Heart left ventricle (tissue), 16 donors: ENCODE measurements around the gene PLEKHO2. TPM values are rescaled to one million over a fixed set of nuclear protein-coding genes. Genes with fewer than 3 reads are reported as not detected.

Experiments
- ATAC-seq, 4 donors: fragments of 200-7000 bp; cut with Tn5 transposase; one replicate each; pipeline ENCODE4 v1.9.1; 2020 to 2022; ENCODE audit warnings: moderate library complexity in 4 of 4, mild to moderate bottlenecking in 3 of 4, moderate number of reproducible peaks in 1 of 4
- DNase-seq, 5 donors: peaks; one replicate each; pipeline ENCODE4 v3.0.0-alpha.2; 2020
- H3K27ac ChIP-seq, 12 donors: fragments of 200-600 bp; sonication (generic) in 4 of 12; one replicate each; pipeline versions ENCODE4 v1.5.0 to v1.8.0; 2016 to 2022; ENCODE audit warnings: mild to moderate bottlenecking in 2 of 12
- H3K27me3 ChIP-seq, 9 donors: fragments of 200-600 bp; sonication (generic) in 2 of 9; one replicate each; pipeline versions ENCODE4 v1.5.1 to v1.8.0; 2016 to 2022; ENCODE audit warnings: mild to moderate bottlenecking in 3 of 9
- H3K36me3 ChIP-seq, 9 donors: fragments of 200-600 bp; sonication (generic) in 2 of 9; one replicate each; pipeline versions ENCODE4 v1.5.0 to v1.8.0; 2018 to 2022; ENCODE audit warnings: mild to moderate bottlenecking in 2 of 9
- H3K4me1 ChIP-seq, 12 donors: fragments of 200-600 bp; sonication (generic) in 4 of 12; one replicate each; pipeline versions ENCODE4 v1.5.0 to v1.8.0; 2016 to 2022; ENCODE audit warnings: mild to moderate bottlenecking in 3 of 12
- H3K4me3 ChIP-seq, 12 donors: fragments of 200-600 bp; sonication (generic) in 4 of 12; one replicate each; pipeline versions ENCODE4 v1.5.0 to v1.8.0; 2017 to 2022; ENCODE audit warnings: mild to moderate bottlenecking in 9 of 12, moderate library complexity in 4 of 12
- H3K9me3 ChIP-seq, 12 donors: fragments of 200-600 bp; sonication (generic) in 4 of 12; one replicate each; pipeline versions ENCODE4 v1.5.0 to v1.8.0; 2016 to 2022; ENCODE audit warnings: mild to moderate bottlenecking in 1 of 12
- CTCF ChIP-seq, 12 donors: fragments of 200-600 bp; sonication (generic) in 4 of 12; IDR thresholded peaks; one replicate each; pipeline versions ENCODE4 v1.5.0 to v1.8.0; 2018 to 2022; ENCODE audit warnings: antibody characterized with exemption in 12 of 12, mild to moderate bottlenecking in 5 of 12
- POLR2A ChIP-seq, 2 donors: fragments of 450-650 bp; IDR thresholded peaks; one replicate each; pipeline ENCODE4 v1.6.1; 2017; ENCODE audit warnings: antibody characterized with exemption in 2 of 2, mild to moderate bottlenecking in 2 of 2, moderate library complexity in 2 of 2
- WGBS, 4 donors: extraction: QIAGEN DNeasy Blood & Tissue Kit in 2 of 4; methylation state at CpG; one replicate each; pipeline versions ENCODE4 v1.1.5 to v1.1.7; 2013 to 2018; 5-methylcytosine and 5-hydroxymethylcytosine counted together
- intact Hi-C, 10 donors: fragments of 100-400 bp; cut with DNase I; formaldehyde crosslinking; loops; one replicate each; pipeline versions ENCODE4 v1.11.1 to v1.14.2; 2022
- polyA plus RNA-seq, 2 donors: library from polyadenylated mRNA; stranded (reverse); fragments of 200-250 nt; gene quantifications; one replicate each; pipeline ENCODE4 v1.2.3, GENCODE V29; 2013
- total RNA-seq, 9 donors: library from RNA; depleted of rRNA in 2 of 9; stranded (reverse); fragments of >200 nt in 2 of 9; fragmentation: NEBNext Ultra II Directional in 3 of 9; extraction: Animal tissue kit (Norgen Biotek cat#: 25700) in 3 of 9; gene quantifications; one replicate each; pipeline versions ENCODE4 v1.1.0 to v1.2.4, GENCODE V29; 2016 to 2023
- donor health status: ischemic (EF 13 %, LVEDD 7.1; RV severe dilation, severe dysfunction).
- donor health status: healthy with polysubstance abuse.
- donor health status: DM: no; HTN: yes; CAD: no.
- donor health status: DM: no; HTN: no; CAD: no.
- donor health status: ischemic (EF 25% LVEDD 6.9; RV normal size, moderate dysfunction).
- donor health status: ischemic (EF 25% LVEDD 5.7; RV mildly dilated, moderate dysfunction).
- donor health status: healthy.
- donor health status: DM: yes; HTN: yes; CAD: no.
- donor health status: ischemic (EF 35%, LVEDD 5.7; RV mildly dilated, moderate dysfunction).
- donor health status: nonischemic (EF 11% LVEDD 7.7; RV severe dilation, severe dysfunction).
- donor health status: DM: yes; HTN: yes; CAD: no.
- donor health status: PGD.
- donor health status: ischemic (EF 29% LVEDD 5.4; RV normal size, mild dysfunction).
- donor health status: nonischemic (EF 23%, LVEDD 6.1; RV moderate dilation, normal function).

Gene PLEKHO2
- total and polyA plus RNA-seq, 11 donors: 5.3 to 50.8 (median 9.2) TPM

- H3K4me1 ChIP-seq: peaks cover 20 to 87% (median 51%) of the 10 kb centered on the region in 12 donors
- 27 to 60% (median 47%) methylated on average over 13 to 20 of the region's 20 CpGs for WGBS, 4 donors
Observed at GRCh38 chr15:64894395-64895056, 52.8 kb downstream of the PLEKHO2 start.

DNA sequence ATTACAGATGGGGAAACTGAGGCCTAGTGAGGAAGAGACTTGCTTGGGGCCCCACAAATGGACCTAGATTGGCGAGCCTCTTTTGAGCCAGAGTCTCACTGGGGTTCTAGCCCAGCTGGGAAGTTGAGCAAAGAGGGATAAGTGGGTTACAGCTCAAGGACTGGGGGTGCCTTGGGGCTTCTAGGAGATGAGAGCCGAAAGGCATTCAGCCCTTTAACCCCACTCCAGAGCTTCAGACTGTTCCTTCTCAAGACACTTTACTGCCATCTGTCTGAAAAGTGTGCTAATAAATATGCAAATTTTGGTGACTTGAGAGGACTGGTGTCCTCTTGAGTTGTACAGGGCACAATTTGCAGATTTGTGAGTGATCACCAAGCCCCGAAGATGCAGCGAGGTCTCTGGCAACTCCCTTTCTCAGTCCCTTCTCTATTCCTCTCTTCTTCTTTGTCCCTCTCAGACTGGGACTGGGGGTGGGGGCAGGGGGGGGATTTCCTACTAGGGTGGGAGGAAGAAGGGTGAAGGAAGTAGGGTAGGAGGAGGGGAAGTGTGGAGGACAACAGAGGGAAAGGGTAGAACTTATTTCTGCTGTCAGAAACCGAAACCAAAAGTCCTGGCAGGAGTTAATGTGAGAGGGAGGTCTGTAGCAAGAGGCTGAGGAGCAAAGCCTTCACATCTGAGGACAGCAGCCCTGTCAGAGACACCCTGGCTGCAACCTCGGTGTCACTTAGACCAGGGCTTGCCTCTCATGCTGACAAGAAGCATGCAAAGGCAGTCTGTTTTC is 53.8 kb downstream of the PLEKHO2 start:
- peak overlapping the region in 9 of 12 donors; percentile 13 to 52 (median 27) for H3K4me3 ChIP-seq
- 40 to 48% (median 47%) methylated on average over 6 of the region's 6 CpGs for WGBS, 4 donors
- intact Hi-C loops: loop anchor here in 7 of 10 donors (2.0 to 5.0 kb wide), 3 partner anchors 53 to 163 kb away; partner anchors contain the start of gene PLEKHO2 (in 7 of the 7)
- no peaks in the 10 kb centered on the region for H3K36me3 ChIP-seq
- ATAC-seq: peak; percentile 2 to 6 (median 5)
- H3K27me3 ChIP-seq: no peaks in the 10 kb centered on the region
- H3K27ac ChIP-seq: peak overlapping the region; percentile 0 to 99 (median 88)
- peak in 3 of 5 donors; percentile 41 to 51 (median 50) for DNase-seq
- peaks cover 20 to 88% (median 51%) of the 10 kb centered on the region in 12 donors for H3K4me1 ChIP-seq
- H3K9me3 ChIP-seq: peaks cover 0 to 5% (median 0%) of the 10 kb centered on the region in 12 donors
- peak in 3 of 12 donors; percentile 10 to 28 (median 15) for TF ChIP-seq CTCF (IDR thresholded peaks at IDR 0.05)
- TF ChIP-seq POLR2A (IDR thresholded peaks at IDR 0.05): no peak

More at GRCh38 chr15:64894395-64895056, 52.8 kb downstream of the PLEKHO2 start:
- Histone ChIP-seq H3K36me3 (no peaks in the 10 kb centered on the region), H3K4me3 (peak overlapping the region in 10 of 12 donors; percentile 20 to 52 (median 38)), H3K9me3 (no peaks in the 10 kb centered on the region), H3K27ac (peak overlapping the region; percentile 68 to 99 (median 88)), H3K27me3 (no peaks in the 10 kb centered on the region)
- DNase-seq (peak in 2 of 5 donors; percentile 48 to 76), ATAC-seq (peak in 1 of 4 donors; percentile 0)
- intact Hi-C loops: loop anchor here in 9 of 10 donors (2.0 to 5.0 kb wide), 4 partner anchors 47 to 162 kb away; partner anchors contain the start of gene PLEKHO2 (in 8 of the 9)
- TF ChIP-seq POLR2A (IDR thresholded peaks at IDR 0.05) (no peak), CTCF (IDR thresholded peaks at IDR 0.05) (no peak)

DNA sequence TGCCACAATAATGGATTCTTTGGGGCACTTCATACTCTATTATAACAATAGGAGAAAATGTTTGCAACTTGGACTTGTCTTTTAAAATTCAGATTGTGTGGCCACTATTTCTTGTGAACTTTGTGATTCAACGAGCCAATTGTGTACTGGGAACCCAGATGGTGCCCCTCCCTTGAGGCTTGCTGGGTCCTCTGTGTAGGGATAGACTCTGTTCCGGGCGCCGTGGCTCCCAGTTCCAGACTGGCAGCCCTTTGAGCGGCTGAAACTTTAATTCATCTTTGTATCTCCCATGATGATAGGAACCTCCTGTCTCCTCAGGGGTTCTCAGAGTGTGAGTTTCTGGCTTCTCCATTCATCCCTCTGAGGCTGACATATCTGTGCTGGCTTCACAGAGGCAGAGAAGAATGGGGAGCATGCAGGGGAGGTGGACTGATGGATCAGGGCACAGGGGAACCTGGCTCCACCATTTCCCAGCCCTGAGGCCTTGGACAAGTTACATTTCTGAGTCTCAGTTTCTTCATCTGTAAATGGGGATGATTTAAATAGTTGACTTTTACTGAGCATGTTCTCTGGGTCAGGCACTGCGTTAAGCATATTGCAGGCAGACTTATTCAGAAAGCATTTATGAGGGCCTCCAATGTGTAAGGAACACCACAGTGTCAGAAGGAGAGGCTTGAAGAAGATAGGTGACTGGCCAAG is 54.8 kb downstream of the PLEKHO2 start:
- no peaks in the 10 kb centered on the region for H3K36me3 ChIP-seq
- DNase-seq (no peak), ATAC-seq (no peak)
- intact Hi-C loops: loop anchor here in 5 of 10 donors (5.0 kb wide), 2 partner anchors 54 to 164 kb away; partner anchors contain the start of gene PLEKHO2 (in 5 of the 5)
- WGBS, 4 donors: 88 to 95% (median 90%) methylated on average over 6 of the region's 6 CpGs
- TF ChIP-seq CTCF (IDR thresholded peaks at IDR 0.05) (no peak), POLR2A (IDR thresholded peaks at IDR 0.05) (no peak)
- no peak overlapping the region for H3K4me3 ChIP-seq
- peak overlapping the region; percentile 37 to 99 (median 87) for H3K27ac ChIP-seq
- H3K9me3 ChIP-seq: peaks cover 0 to 15% (median 9%) of the 10 kb centered on the region in 12 donors
- peaks cover 20 to 80% (median 51%) of the 10 kb centered on the region in 12 donors for H3K4me1 ChIP-seq
- no peaks in the 10 kb centered on the region for H3K27me3 ChIP-seq
